Measurements from ENCODE around the gene PODNL1. TPM values are rescaled to one million over a fixed set of nuclear protein-coding genes. Genes with fewer than 3 reads are reported as not detected.

The PODNL1 gene
- total RNA-seq, 3 donors from 2014 or later, result 0.80 to 8.8 (median 2.3) TPM

DNA sequence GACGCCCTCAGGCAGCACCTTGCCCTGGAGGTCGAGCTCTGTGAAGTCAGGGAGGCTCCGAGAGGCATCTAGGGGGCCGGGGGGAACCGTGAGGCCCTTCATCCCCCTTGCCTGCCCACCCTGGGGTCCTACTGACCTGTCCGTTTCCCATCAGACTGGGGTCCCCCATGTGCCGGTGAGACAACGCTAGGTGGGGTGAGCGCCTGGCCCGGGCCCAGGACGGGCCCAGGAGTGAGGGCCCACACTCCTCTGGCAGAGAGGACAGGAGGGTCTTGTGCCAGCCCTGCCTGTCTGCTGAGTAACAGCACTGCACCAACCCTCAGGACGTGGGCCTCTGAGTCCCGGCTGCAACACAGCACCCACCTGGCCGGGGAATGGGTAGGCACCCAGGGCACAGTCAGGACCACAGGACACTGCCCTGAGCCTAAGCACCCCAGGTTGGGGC is 28.5 kb upstream of the PODNL1 start:
- H3K4me3 ChIP-seq, result no peak overlapping the region
- H3K4me1 ChIP-seq, result no peaks in the 10 kb centered on the region
- no peaks in the 10 kb centered on the region for H3K9me3 ChIP-seq
- intact Hi-C loops (cut with DNase I; ENCODE audit: low total_unique reads), result no loop called here
- no peak overlapping the region for H3K27ac ChIP-seq
- TF ChIP-seq POLR2A (IDR thresholded peaks at IDR 0.05) (no peak), POLR2AphosphoS5 (IDR thresholded peaks at IDR 0.05) (no peak)
- TF ChIP-seq, protein P1, sequence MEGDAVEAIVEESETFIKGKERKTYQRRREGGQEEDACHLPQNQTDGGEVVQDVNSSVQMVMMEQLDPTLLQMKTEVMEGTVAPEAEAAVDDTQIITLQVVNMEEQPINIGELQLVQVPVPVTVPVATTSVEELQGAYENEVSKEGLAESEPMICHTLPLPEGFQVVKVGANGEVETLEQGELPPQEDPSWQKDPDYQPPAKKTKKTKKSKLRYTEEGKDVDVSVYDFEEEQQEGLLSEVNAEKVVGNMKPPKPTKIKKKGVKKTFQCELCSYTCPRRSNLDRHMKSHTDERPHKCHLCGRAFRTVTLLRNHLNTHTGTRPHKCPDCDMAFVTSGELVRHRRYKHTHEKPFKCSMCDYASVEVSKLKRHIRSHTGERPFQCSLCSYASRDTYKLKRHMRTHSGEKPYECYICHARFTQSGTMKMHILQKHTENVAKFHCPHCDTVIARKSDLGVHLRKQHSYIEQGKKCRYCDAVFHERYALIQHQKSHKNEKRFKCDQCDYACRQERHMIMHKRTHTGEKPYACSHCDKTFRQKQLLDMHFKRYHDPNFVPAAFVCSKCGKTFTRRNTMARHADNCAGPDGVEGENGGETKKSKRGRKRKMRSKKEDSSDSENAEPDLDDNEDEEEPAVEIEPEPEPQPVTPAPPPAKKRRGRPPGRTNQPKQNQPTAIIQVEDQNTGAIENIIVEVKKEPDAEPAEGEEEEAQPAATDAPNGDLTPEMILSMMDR (IDR thresholded peaks at IDR 0.05), result no peak
- H3K36me3 ChIP-seq, result peaks cover 16% of the 10 kb centered on the region
- H3K27me3 ChIP-seq, result no peaks in the 10 kb centered on the region
- DNase-seq (ENCODE audit: low spot score in 2 of 2), result no peak

- no peaks in the 10 kb centered on the region for H3K4me1 ChIP-seq
- intact Hi-C loops (cut with DNase I; ENCODE audit: low total_unique reads), result no loop called here
Observed at GRCh38 chr19:13965926-13966683, 27.9 kb upstream of the PODNL1 start.

DNA sequence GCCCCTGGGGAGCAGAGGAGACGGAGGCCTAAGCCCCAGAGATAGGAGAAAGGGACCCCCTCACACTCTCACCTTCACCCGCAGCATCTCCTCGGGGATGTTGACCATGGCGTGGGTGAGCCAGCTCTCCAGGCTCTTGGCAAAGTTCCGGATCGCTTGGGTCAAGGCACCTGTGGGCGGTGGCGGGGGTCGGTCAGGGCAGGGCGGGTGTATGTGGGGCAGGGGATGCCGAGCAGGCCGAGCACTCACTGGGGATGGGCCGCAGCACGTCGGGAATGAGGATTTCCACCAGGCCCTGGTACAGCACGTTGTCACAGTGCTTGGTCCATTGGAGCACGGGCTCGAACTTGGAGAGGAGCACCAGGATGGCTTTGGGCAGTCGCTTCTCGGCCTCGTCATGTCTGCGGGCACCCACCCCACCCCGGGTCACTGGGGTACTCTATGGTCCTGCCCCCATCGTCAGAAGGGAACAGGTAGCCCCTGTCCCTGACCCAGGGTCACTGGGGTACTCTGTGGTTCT is 27.2 kb upstream of the PODNL1 start:
- Histone ChIP-seq H3K4me3 (no peak overlapping the region), H3K27me3 (no peaks in the 10 kb centered on the region), H3K27ac (no peak overlapping the region), H3K9me3 (no peaks in the 10 kb centered on the region), H3K36me3 (peaks cover 16% of the 10 kb centered on the region), H3K4me1 (no peaks in the 10 kb centered on the region)
- TF ChIP-seq POLR2A (IDR thresholded peaks at IDR 0.05) (no peak), POLR2AphosphoS5 (IDR thresholded peaks at IDR 0.05) (no peak)
- TF ChIP-seq, protein P1 (IDR thresholded peaks at IDR 0.05), result no peak
- DNase-seq (ENCODE audit: low spot score in 2 of 2), result no peak
- intact Hi-C loops (cut with DNase I; ENCODE audit: low total_unique reads), result no loop called here

More at GRCh38 chr19:13965926-13966683, 27.9 kb upstream of the PODNL1 start:
- H3K27me3 ChIP-seq, result no peaks in the 10 kb centered on the region
- H3K4me3 ChIP-seq, result no peak overlapping the region
- no peak for TF ChIP-seq POLR2AphosphoS5 (IDR thresholded peaks at IDR 0.05)
- no peak for TF ChIP-seq POLR2A (IDR thresholded peaks at IDR 0.05)
- TF ChIP-seq, protein P1 (IDR thresholded peaks at IDR 0.05), result no peak
- H3K36me3 ChIP-seq, result peaks cover 16% of the 10 kb centered on the region
- no peak for DNase-seq (ENCODE audit: low spot score in 2 of 2)
- H3K27ac ChIP-seq, result no peak overlapping the region
- no peaks in the 10 kb centered on the region for H3K9me3 ChIP-seq

GRCh38 chr19:13964776-13965175 is 26.6 kb upstream of the PODNL1 start:
- no peaks in the 10 kb centered on the region for H3K4me1 ChIP-seq
- TF ChIP-seq POLR2A (IDR thresholded peaks at IDR 0.05), result no peak
- TF ChIP-seq POLR2AphosphoS5 (IDR thresholded peaks at IDR 0.05), result no peak
- TF ChIP-seq, protein P1 (IDR thresholded peaks at IDR 0.05), result no peak
- intact Hi-C loops (cut with DNase I; ENCODE audit: low total_unique reads), result no loop called here
- no peak for DNase-seq (ENCODE audit: low spot score in 2 of 2)
- H3K4me3 ChIP-seq, result no peak overlapping the region
- no peaks in the 10 kb centered on the region for H3K27me3 ChIP-seq
- H3K36me3 ChIP-seq, result peaks cover 13% of the 10 kb centered on the region
- H3K27ac ChIP-seq, result no peak overlapping the region
- no peaks in the 10 kb centered on the region for H3K9me3 ChIP-seq

DNA sequence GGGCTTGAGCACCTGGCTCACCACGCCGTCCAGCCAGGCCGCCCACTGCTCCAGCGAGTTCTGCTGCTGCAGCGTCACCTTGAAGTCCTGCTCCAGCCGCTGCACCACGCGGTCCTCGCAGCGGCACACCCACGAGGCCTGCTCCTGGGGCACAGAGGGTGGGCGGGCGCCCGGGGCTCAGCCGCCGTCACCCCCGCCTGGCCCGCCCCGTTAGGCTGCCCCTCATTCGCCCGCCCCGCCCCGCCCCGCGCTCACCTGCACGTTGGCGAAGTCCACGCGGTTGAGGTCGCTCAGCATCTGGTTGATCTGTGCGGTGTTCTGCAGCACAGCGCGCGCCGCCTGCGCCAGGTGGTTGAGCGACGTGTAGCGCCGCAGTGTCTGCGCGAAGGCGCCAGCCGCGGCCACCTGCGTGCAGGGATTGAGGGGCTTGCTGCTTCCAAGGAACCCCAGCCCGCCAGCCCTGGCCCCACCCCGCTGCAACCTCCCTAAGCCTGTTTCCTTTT is 25.4 kb upstream of the PODNL1 start:
- no peak overlapping the region for H3K27ac ChIP-seq
- peaks cover 5% of the 10 kb centered on the region for H3K36me3 ChIP-seq
- H3K4me1 ChIP-seq, result no peaks in the 10 kb centered on the region
- no peaks in the 10 kb centered on the region for H3K27me3 ChIP-seq
- intact Hi-C loops (cut with DNase I; ENCODE audit: low total_unique reads), result no loop called here
- H3K9me3 ChIP-seq, result no peaks in the 10 kb centered on the region
- TF ChIP-seq POLR2AphosphoS5 (IDR thresholded peaks at IDR 0.05), result no peak
- no peak for DNase-seq (ENCODE audit: low spot score in 2 of 2)
- no peak overlapping the region for H3K4me3 ChIP-seq

Data from breast epithelium (tissue), 4 donors.